HL-60 (cell line): ENCODE data around the gene TRO.

Experiments used
- DNase-seq, 2 experiments: peaks; one replicate each; pipeline ENCODE4 v3.0.0-alpha.2; 2010 to 2020; ENCODE audit warnings: low read depth in 1 of 2, low spot score in 1 of 2
- H3K27ac ChIP-seq: fragments of 250-450 bp; sonication (Bioruptor Pico); replicated peaks from 2 replicates; pipeline ENCODE4 v1.5.1; 2020; ENCODE audit warnings: mild to moderate bottlenecking, moderate library complexity
- H3K27me3 ChIP-seq: fragments of 250-450 bp; sonication (Bioruptor Pico); 2 replicates; pipeline ENCODE4 v1.5.1; 2021; ENCODE audit warnings: mild to moderate bottlenecking, moderate library complexity; ENCODE audit not compliant: insufficient read depth, poor library complexity, severe bottlenecking
- H3K4me3 ChIP-seq: replicated peaks from 2 replicates; pipeline ENCODE4 v1.5.1; 2011; ENCODE audit warnings: mild to moderate bottlenecking, control low read depth, low read length; ENCODE audit not compliant: insufficient read depth
- GABPA ChIP-seq: IDR thresholded peaks from 2 replicates; pipeline ENCODE4 v1.6.1; 2012; ENCODE audit warnings: low read depth
- POLR2AphosphoS5 ChIP-seq: IDR thresholded peaks from 2 replicates; pipeline ENCODE4 v1.6.1; 2012; ENCODE audit warnings: low read depth
- SPI1 ChIP-seq: IDR thresholded peaks from 2 replicates; pipeline ENCODE4 v1.6.1; 2012; ENCODE audit warnings: low read depth, mild to moderate bottlenecking, borderline replicate concordance
- long read RNA-seq: library from polyadenylated mRNA; unstranded; transcript quantifications from one replicate; pipeline ENCODE4 v2.0.0, GENCODE V29; 2020
- TF ChIP-seq, protein P1 (sequence below): IDR thresholded peaks from one replicate; pipeline ENCODE4 v1.5.1; 2011; ENCODE audit warnings: low read length, control low read depth, inconsistent platforms; ENCODE audit not compliant: insufficient read depth
- TF ChIP-seq, protein P2 (sequence below): IDR thresholded peaks from 2 replicates; pipeline ENCODE4 v1.6.1; 2012; ENCODE audit warnings: low read depth; ENCODE audit not compliant: insufficient replicate concordance

TRO gene, protein sequence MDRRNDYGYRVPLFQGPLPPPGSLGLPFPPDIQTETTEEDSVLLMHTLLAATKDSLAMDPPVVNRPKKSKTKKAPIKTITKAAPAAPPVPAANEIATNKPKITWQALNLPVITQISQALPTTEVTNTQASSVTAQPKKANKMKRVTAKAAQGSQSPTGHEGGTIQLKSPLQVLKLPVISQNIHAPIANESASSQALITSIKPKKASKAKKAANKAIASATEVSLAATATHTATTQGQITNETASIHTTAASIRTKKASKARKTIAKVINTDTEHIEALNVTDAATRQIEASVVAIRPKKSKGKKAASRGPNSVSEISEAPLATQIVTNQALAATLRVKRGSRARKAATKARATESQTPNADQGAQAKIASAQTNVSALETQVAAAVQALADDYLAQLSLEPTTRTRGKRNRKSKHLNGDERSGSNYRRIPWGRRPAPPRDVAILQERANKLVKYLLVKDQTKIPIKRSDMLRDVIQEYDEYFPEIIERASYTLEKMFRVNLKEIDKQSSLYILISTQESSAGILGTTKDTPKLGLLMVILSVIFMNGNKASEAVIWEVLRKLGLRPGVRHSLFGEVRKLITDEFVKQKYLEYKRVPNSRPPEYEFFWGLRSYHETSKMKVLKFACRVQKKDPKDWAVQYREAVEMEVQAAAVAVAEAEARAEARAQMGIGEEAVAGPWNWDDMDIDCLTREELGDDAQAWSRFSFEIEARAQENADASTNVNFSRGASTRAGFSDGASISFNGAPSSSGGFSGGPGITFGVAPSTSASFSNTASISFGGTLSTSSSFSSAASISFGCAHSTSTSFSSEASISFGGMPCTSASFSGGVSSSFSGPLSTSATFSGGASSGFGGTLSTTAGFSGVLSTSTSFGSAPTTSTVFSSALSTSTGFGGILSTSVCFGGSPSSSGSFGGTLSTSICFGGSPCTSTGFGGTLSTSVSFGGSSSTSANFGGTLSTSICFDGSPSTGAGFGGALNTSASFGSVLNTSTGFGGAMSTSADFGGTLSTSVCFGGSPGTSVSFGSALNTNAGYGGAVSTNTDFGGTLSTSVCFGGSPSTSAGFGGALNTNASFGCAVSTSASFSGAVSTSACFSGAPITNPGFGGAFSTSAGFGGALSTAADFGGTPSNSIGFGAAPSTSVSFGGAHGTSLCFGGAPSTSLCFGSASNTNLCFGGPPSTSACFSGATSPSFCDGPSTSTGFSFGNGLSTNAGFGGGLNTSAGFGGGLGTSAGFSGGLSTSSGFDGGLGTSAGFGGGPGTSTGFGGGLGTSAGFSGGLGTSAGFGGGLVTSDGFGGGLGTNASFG (N-terminal part only)
- long read RNA-seq = 0 reads

DNA sequence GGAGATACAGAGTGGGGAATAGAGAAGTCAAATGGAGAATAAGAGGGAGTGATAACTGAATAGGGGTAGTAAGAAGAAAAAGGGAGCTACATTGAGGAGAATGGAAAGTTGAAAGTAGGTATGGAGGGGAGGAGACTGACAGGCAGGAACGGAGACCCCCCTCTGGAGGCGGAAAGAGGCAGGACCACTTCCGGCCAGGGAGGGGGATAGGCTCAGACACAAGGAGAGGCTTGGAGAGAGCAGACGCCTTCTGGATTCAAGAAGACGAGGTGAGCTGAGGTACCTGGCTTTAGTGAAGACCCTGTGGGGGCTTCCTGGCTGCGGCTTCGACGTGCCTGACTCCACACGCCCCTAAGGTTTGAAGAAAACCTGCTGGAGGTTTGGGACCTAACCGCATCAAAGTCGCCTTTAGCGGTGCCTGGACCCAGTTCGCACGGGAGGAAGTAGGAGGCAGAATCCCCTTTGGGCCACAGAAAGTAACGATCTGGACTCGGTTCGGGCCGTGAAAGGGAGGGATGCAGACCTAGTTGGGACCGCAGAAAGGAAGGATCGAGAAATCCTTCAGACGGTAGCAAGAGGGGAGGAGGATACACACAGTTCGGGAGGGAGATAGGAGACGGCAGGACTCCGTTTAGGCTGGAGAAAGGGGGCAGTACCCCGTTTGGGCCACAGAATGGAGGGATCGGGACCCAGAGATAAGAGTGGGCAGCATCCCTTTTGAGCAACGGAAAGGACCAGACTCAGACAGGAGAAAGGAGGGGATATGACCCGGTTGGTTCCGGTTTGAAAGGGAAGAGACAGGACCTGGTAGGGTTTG lies at the start of gene TRO:
Gene TRO, plus strand, starts transcription at position 215 of the 817 bp plus-strand sequence. CDS start 1,423 bp downstream, outside the sequence.
- Histone ChIP-seq H3K4me3 (no peak within 1 kb of the TSS), H3K27ac (no peak within 1 kb of the TSS), H3K27me3 (peaks cover 6% of the 10 kb centered on the region)
- no peak for DNase-seq
- TF ChIP-seq, protein P1, sequence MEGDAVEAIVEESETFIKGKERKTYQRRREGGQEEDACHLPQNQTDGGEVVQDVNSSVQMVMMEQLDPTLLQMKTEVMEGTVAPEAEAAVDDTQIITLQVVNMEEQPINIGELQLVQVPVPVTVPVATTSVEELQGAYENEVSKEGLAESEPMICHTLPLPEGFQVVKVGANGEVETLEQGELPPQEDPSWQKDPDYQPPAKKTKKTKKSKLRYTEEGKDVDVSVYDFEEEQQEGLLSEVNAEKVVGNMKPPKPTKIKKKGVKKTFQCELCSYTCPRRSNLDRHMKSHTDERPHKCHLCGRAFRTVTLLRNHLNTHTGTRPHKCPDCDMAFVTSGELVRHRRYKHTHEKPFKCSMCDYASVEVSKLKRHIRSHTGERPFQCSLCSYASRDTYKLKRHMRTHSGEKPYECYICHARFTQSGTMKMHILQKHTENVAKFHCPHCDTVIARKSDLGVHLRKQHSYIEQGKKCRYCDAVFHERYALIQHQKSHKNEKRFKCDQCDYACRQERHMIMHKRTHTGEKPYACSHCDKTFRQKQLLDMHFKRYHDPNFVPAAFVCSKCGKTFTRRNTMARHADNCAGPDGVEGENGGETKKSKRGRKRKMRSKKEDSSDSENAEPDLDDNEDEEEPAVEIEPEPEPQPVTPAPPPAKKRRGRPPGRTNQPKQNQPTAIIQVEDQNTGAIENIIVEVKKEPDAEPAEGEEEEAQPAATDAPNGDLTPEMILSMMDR = no peak
- no peak for TF ChIP-seq GABPA

DNA sequence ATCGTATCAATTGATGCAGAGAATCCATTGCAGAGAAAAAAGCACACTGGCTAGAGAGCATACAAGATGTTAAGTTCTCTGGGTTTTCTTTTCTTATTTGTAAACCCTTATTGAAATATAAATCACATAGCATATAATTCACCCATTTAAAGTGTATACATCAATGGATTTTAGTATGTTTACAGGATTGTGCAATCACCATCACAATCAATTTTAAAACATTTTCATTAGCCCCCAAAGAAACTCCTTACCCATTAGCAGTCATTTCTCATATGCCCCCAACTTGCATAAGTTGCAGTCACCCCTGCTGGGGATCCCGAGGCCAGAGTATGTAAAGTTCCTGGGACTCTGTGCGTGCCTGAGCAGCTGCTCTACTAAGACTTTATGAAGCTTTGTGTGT lies 34.9 kb upstream of the TRO start:
- no peak for DNase-seq
- TF ChIP-seq POLR2AphosphoS5 (no peak), GABPA (no peak), SPI1 (no peak)
- TF ChIP-seq, protein P2, sequence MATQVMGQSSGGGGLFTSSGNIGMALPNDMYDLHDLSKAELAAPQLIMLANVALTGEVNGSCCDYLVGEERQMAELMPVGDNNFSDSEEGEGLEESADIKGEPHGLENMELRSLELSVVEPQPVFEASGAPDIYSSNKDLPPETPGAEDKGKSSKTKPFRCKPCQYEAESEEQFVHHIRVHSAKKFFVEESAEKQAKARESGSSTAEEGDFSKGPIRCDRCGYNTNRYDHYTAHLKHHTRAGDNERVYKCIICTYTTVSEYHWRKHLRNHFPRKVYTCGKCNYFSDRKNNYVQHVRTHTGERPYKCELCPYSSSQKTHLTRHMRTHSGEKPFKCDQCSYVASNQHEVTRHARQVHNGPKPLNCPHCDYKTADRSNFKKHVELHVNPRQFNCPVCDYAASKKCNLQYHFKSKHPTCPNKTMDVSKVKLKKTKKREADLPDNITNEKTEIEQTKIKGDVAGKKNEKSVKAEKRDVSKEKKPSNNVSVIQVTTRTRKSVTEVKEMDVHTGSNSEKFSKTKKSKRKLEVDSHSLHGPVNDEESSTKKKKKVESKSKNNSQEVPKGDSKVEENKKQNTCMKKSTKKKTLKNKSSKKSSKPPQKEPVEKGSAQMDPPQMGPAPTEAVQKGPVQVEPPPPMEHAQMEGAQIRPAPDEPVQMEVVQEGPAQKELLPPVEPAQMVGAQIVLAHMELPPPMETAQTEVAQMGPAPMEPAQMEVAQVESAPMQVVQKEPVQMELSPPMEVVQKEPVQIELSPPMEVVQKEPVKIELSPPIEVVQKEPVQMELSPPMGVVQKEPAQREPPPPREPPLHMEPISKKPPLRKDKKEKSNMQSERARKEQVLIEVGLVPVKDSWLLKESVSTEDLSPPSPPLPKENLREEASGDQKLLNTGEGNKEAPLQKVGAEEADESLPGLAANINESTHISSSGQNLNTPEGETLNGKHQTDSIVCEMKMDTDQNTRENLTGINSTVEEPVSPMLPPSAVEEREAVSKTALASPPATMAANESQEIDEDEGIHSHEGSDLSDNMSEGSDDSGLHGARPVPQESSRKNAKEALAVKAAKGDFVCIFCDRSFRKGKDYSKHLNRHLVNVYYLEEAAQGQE = no peak
- TF ChIP-seq, protein P1 = no peak
- no peak overlapping the region for H3K27ac ChIP-seq
- no peak overlapping the region for H3K4me3 ChIP-seq
- H3K27me3 ChIP-seq = no peaks in the 10 kb centered on the region

DNA sequence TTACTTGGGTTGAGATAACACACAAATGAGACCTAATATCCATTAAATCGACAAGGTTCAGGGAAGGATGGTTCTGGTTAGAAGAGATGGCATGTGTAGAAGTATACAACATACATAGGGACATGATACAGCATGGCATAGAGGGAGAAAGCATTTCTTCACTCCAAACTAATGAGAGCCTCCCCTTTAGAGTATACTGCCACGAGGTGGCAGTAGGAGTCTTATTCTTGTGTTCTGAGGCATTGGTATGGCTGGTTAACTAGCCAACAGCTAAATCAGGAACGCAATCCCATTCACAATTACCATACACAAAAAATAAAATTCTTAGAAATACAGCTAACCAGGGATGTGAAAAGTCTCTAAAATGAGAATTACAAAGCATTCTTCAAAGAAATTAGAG lies 29.1 kb upstream of the TRO start:
- DNase-seq = peak; percentile 0 to 33
- TF ChIP-seq SPI1 = no peak
- TF ChIP-seq, protein P2 = no peak
- TF ChIP-seq POLR2AphosphoS5 = no peak
- TF ChIP-seq, protein P1 = peak; percentile 21

More for the DNA sequence above, 29.1 kb upstream of the TRO start:
- Histone ChIP-seq H3K27ac (no peak overlapping the region), H3K27me3 (no peaks in the 10 kb centered on the region), H3K4me3 (no peak overlapping the region)
